ENCODE measurements around the gene YTHDF1.

The YTHDF1 gene

DNA sequence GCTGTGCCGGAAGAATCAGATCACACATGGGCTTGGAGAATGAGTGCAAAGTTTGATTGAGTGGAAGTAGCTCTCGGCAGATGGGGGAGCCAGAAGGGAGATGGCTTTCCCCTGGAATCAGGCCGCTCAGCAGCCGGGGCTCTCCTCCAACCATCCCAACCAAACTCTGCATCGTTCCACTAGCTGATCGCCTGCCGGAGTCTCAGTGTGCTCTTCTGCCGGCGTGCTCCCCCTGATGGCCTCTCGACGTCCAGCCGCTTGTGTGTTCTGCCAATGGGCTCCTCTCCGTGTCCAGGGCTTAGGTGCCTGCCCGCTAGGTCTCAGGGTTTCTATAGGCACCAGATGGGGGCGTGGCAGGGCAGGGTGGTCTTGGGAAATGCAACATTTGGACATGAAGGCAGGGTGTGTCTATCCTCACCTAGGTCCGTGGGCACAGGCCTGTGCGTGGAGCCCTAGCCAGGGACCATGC, 14.9 kb upstream of the YTHDF1 start:
- no peak for DNase-seq (ENCODE audit: low read depth)
- H3K4me3 ChIP-seq (ENCODE audit: control insufficient read depth, low read depth, low read length): no peak overlapping the region
- TF ChIP-seq, protein P1, sequence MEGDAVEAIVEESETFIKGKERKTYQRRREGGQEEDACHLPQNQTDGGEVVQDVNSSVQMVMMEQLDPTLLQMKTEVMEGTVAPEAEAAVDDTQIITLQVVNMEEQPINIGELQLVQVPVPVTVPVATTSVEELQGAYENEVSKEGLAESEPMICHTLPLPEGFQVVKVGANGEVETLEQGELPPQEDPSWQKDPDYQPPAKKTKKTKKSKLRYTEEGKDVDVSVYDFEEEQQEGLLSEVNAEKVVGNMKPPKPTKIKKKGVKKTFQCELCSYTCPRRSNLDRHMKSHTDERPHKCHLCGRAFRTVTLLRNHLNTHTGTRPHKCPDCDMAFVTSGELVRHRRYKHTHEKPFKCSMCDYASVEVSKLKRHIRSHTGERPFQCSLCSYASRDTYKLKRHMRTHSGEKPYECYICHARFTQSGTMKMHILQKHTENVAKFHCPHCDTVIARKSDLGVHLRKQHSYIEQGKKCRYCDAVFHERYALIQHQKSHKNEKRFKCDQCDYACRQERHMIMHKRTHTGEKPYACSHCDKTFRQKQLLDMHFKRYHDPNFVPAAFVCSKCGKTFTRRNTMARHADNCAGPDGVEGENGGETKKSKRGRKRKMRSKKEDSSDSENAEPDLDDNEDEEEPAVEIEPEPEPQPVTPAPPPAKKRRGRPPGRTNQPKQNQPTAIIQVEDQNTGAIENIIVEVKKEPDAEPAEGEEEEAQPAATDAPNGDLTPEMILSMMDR (IDR thresholded peaks at IDR 0.05; ENCODE audit: control insufficient read depth, insufficient read depth, low read depth, low read length, missing control alignments): peak; percentile 57

DNA sequence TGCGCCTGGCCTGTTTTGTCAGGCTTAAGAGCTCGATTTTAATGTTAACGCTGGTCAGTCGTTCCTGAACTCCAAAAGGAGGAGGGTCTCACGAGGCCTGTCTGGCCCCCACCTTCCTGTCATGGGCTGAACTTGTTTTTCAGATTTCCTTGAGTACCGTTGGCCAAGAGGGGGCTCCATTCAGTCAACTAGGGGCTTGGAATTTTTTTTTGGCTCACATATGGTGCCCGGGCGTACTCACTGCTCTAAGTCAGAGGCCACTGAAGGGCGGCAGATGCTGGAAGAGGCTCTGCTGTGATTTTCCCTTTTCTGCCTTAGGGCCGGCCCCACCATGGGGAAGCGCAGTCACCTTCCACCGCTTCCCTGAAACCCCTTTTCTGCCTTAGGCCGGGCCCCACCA, 12.9 kb upstream of the YTHDF1 start:
- no peak for DNase-seq (ENCODE audit: low read depth)
- no peak overlapping the region for H3K4me3 ChIP-seq (ENCODE audit: control insufficient read depth, low read depth, low read length)
- TF ChIP-seq, protein P1 (IDR thresholded peaks at IDR 0.05; ENCODE audit: control insufficient read depth, insufficient read depth, low read depth, low read length, missing control alignments): no peak

DNA sequence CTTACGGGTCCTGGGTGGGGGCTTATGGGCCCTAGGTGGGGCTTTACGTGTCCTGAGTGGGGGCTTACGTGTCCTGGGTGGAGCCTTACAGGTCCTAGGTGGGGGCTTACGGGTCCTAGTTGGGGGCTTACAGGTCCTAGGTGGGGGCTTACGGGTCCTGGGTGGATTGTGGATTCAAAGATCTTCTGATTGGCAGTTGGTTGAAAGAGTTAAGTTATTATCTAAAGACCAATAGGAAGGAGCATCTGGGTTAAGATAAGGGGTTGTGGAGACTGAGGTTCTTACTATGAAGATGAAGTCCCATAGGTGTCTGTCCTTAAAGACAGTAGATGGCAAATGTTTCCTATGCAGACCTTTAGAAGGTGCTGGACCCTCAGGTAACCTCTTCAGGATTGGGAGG, 11.3 kb upstream of the YTHDF1 start:
- TF ChIP-seq, protein P1 (IDR thresholded peaks at IDR 0.05; ENCODE audit: control insufficient read depth, insufficient read depth, low read depth, low read length, missing control alignments): no peak
- no peak overlapping the region for H3K4me3 ChIP-seq (ENCODE audit: control insufficient read depth, low read depth, low read length)
- no peak for DNase-seq (ENCODE audit: low read depth)

DNA sequence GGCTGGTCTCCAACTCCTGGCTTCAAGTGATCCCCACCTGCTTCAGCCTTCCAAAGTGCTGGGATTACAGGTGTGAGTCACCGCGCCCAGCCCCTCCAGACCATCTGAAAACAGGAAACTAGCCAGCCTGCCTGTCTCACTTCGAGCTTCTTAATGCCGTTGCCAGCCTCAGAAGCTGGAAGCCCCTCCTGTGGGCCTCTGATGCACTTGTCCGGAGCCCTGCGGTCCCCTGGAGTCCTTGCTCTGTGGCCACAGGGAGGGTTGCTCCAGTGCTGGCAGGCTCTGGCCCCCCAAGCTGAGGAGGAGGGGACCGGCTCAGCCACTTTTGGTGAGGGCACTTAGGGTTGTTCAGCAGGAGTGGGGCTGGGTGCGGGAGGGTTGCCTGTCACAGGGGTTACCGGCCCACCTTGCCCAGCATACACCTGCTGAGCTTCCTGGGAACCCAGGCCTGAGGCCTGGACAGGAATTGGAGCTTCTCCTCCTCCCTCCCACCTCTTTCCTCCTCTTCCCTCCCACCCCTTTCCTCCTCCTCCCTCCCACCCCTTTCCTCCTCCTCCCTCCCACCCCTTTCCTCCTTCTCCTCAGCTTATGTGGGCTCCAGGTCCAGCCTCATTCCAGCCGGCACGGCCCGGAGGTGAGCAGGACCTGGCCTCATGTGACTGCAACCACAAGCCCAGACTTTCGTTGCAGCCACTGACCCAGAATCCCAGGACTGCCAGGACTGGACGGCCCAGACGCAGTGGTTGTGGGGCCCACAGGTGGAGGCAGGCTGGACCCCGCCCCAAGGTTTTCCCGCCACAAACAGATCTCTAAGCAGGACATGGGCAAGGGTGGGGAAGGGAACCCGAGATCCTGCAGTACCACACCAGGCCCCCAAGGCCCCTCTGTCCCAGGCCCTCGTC, 10.4 kb upstream of the YTHDF1 start:
- no peak for DNase-seq (ENCODE audit: low read depth)
- H3K4me3 ChIP-seq (ENCODE audit: control insufficient read depth, low read depth, low read length): no peak overlapping the region
- TF ChIP-seq, protein P1 (IDR thresholded peaks at IDR 0.05; ENCODE audit: control insufficient read depth, insufficient read depth, low read depth, low read length, missing control alignments): no peak

DNA sequence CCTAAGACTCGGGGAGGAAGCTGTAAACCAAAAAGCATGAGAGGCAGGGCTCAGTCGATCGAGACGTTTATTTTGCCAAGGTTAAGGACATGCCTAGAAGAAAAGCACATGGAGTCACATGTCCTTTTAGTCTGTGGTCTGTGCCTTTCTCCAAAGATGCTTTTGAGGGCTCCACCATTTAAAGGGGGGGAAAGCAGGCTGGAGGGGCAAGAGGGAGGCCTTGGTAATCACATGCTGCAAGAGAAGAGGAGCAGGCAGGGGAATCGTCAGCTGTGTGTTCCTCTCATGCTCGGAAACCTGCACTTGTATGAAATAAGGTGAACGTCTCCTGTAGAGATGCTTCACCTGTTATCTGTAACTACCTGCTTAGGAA, 9.1 kb upstream of the YTHDF1 start:
- DNase-seq (ENCODE audit: low read depth): no peak
- H3K4me3 ChIP-seq (ENCODE audit: control insufficient read depth, low read depth, low read length): no peak overlapping the region
- TF ChIP-seq, protein P1 (IDR thresholded peaks at IDR 0.05; ENCODE audit: control insufficient read depth, insufficient read depth, low read depth, low read length, missing control alignments): no peak

DNA sequence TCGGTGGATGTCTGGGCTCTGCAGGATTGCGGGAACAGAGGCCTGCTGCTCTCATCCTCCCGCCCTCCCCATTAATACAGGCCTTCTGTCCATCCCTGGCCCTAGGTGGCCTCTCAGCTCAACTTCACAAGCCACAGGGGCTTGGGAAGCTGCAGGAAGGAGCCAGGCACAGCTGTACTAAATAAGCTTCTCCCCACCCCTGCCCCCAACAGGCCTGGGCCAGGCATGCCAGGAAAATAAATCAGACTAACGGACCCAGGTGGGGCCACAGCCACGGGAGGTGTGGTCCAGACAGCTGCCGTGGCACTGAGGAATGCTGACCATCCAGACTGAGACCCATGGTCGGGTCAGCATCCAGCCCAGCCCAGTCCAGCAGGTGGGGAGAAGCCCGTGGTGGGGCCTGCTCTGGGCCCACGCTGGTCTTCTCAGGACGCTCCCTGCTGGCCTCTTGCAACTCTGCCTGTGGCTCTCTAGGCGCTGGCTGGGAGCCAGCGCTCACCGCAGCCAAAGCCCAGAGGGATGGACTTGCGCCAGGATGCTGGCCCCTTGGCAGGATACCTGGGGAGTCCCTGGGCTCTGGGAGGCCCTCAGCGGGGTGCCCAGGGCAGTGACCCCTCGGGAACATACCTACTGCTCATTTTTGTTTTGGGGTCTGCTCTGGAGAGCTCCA, 8.6 kb upstream of the YTHDF1 start:
- no peak for DNase-seq (ENCODE audit: low read depth)
- TF ChIP-seq, protein P1 (IDR thresholded peaks at IDR 0.05; ENCODE audit: control insufficient read depth, insufficient read depth, low read depth, low read length, missing control alignments): peak; percentile 36
- no peak overlapping the region for H3K4me3 ChIP-seq (ENCODE audit: control insufficient read depth, low read depth, low read length)
